ENCODE results near the gene CSNK2A3.

The CSNK2A3 gene

DNA sequence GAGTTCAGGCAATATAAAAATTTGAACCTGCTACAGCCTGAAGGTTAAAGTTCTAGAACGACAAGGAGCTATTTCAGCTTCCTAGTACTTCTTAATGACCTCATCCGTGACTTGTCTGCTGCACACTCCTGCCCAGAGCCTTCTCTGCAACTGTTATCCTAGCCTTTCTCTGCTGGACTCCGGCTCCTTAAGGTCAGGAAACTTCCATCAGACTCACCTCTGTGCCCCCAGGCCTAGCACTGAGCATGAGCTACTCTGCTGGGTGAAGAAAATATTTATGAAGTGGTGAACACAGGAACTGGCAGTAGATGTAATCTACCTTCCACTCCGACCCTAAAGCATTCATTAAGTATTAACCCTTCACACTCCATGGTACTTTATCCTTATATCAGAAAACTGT is 18.4 kb downstream of the CSNK2A3 start:
- DNase-seq: no peak

DNA sequence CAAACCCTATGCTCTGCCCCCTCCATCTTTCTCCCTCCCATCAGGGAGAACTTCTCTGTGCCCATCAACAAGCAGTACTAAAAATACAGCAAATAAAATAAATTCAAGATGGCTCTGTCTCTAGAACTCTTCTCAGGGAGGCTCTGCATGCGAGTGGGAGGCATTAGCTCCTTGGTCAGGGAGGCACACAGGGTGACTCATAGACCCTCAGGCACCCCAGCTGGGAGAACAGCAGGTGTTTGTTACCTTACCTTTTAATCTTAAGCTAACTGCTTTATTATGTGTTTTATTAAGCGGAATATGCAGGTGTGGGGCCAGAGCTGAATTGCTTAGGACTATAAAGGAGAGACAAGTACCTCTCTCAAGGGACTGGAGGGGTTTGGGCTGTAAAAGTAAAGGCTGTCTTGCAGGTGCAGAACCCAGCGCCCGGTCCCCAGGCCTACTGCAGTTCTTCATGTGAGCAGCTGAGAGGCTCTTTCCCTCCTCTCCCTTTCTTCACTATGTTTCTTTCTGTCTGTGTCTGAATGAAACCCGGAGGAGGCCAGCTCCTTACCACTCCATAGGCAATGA is 20.8 kb downstream of the CSNK2A3 start:
- DNase-seq: no peak

DNA sequence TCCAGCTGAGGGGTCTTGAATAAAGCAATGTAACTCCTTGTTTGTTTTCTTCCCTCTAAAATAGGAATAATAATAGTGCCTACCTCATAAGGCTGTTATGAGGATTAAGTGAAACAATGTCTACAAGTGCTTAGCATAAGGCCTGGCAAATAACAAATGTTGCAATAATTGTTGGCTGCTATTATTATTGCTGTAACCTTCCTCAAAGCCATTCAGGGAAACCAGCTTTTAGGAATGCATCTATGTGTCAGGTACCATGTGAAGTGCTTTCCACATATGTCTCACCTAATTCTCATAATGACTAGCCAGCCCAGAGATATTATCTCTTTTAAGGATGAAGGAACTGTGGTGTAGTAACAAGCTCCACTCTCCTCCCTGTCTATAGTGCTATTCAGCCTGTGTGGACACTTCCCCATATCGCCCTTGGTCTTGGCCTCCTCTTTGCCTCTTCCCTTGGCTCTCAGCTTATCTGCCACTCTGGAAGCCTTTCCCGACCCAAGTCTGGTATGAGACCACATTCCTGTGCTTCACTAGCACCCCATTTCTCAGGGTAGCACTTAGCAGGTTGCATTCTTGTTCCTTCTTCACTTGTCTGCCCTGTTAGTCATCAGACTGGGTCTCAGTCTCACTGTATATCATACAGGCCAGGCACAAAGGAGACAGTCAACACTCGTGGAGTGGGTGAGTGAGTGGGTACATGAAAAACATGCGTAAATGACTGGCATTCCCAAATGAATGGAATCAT is 23.8 kb downstream of the CSNK2A3 start:
- DNase-seq: no peak

DNA sequence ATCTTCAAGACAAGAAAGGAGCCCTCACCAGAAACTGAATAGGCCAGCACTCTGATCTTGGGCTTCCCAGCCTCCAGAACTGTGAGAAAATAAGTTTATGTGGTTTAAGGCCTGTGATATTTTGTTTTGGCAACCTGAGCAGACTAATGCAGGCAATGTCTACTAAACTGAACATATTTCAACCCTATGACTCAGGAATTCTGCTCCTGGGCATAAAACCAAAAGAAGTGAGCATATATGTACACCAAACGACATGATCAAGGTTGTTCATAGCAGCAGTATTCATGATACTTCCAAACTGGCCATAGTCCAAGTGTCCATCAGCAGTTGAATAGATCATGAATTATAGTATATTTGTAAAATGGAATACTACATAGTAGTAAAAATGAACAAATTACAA is 29.0 kb downstream of the CSNK2A3 start:
- DNase-seq: no peak

DNA sequence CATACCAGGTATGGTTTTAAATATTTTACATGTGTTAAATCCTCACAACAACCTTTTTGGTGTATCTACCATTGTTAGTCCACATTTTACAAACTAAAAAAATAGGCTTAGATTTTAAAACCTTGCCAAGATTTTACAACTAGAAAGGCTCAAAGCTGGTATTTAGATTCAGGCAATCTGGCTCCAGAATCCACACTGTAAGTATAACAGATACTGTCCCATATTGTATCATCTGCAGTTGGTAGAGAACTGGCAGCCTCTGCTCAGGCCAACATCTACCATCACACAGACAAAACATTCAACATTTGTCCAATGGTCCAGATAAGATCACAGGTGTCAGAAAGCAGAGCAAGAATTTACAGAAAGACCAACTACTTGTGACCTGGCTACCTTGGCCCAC is 30.9 kb downstream of the CSNK2A3 start:
- no peak for DNase-seq

DNA sequence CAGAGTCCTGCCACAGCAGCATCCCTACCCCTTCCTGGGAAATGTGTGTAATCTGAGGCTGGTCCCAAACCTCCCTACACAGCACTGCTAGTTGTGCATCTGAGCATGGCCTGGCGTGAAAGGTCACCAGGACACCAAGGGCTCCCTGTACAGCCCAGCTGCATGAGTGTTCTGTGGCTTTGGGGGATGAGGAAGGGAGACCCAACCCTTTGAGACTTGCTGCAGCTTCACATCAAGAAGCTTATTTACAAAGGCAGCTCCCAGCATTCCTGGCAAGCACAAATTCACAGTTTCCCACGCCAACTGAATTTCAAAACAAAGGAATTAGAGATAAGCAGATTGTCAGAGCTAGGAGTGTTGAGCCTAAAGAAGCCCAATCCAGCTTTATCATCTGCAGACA is 32.2 kb downstream of the CSNK2A3 start:
- DNase-seq: no peak

DNA sequence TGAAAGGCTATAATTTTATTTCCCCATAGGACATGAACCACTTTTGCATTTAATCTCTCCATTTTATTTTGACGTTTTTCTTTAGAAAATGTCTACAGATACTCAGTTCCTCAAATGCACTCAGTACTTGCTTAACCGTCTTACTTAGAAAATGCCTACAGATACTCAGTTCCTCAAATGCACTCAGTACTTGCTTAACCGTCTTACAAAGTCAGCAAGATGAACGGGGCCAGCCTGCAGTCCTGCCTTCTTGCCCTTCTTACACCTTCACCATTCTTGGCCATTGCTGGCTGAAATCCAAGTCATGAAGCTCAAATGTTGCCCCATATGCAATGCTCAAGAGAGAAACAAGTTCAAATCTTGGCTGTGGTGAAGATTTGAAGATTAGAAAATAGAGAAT is 34.1 kb downstream of the CSNK2A3 start:
- DNase-seq: no peak

DNA sequence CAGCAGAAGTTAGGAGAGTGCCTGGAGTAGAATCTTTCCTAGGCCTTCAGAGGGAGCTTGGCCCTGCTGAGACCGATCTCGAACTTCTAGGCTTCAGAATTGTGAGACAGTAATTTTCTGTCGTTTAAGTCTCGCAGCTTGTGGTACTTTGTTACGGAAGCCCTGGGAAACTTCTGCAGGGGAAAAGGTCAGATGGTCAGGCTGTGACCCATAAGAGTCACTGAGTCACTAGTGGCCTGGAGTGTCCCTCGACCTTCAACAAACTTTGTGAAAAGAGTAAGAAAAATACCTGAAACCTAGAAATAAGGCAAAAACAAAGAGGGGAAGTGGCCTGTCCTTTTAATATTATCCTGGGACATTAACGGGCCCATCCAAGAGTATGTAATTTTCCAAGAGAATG is 34.6 kb downstream of the CSNK2A3 start:
- no peak for DNase-seq

DNA sequence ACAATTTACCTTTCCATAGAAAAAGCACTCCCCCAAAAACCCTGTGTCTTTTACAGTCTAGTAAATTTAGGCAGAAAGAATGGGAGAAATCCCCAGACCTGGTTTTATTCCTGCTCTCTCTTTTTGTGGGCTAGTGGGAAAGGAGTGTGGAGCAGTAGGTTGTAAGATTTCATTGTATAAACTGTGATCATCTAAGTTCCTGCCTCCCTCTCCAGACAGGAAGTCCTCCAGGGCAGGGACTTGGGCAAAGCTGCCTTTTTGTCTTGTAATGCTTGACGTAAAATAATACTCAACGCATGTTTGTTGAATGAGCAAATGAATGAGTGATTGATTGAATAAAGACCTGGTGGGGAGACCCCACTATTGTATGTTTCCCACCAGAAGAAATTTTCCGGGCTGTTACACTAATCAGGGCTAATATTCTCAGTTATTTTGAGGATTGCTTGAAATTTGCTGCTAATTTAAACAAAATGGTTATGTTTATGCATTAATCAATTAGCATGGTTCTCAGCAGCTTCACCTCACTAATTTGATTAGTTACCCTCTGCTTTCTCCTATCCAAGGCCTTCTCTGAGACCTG is 36.3 kb downstream of the CSNK2A3 start:
- DNase-seq: no peak

DNA sequence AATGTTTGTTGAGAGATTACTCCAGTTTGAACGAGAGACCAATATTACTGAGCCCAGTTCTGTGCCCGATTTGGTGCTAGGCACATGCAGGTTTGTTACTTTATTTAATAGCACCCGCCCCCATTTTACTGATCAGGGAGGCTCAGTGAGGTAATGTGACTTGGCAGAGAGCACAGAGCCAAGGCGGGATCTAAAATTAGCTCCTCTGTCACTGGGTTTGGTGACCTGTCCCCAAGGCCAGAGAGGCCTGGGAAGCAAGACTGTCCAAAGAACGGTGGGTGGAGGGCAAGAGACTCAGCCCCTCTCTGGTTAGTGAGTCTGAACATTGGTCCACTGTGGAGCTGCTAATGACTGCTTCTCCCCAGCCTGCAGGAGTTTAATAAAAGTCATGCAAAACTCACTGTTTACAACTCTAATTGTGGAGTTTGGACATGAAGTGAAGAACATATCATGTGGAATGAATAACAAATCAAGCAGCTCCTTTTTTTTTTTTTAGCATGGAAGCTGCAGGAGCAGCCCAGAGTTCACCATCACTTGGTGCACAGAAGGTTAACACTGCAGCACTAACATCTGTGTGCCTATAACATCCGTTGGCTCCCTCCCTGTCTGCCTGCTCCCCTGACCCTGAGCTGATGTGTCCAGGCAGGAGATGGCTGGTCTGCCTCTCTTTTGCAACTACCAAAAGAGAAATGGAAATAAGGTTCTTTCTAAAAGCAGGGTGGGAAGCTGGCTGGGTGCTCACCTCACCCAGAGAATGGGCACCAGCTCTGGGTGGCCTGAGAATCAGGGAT is 39.0 kb downstream of the CSNK2A3 start:
- DNase-seq: no peak

DNA sequence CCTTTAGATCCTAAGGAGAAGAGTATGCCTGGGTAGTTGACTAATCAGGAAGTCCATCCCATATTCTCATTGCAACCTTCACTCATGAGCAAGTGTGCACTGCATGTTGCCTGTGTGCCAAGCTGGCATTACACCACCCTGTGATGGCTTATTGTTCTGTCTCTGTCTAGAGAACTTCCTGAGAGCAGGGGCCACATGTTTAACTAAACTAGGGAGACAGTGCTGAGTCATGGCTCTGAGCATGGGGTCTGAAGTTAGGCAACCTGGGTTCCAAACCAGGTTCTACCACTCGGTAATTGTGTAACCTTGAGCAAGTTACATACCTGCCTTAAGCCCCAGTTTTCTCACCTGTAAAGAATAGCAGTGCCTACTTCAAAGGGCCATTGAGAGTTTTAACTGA is 39.6 kb downstream of the CSNK2A3 start:
- no peak for DNase-seq

DNA sequence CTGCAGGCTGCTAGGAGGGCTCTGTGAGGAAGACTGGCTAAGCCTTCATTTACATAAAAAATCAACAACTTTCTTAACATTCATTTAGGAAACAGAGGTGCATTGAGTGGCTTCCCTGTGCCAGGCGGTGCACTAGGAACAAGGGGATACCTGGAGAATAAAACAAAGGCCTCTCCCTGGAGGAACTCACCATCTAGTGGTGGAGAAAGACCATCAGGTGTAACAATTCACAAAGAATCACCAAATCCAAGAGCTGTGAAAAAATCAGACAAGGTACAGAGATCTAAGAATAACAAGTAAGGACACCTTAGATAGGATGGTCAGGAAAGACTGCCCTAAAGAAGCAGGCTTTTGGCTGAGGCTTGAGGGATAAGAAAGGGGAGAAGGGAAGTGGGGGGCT is 40.3 kb downstream of the CSNK2A3 start:
- no peak for DNase-seq

DNA sequence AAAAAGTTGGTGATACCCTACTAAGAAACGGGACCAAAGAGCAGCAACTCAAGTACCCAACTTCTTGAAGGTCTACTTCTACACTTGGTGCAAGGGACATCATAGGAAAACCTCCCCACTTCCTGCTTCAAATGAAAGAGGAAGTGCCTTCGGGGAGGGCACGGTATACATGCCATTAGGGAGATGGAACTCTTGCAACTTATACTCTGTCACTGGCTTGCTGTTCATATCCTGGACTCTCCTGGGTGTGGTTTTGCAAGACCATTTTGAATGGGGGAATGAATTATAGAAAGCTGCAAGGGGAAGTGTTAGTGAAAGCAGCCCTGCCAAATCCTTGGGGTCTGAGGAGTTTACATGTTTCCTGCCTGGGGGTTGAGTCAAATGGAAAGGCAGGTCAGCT is 41.9 kb downstream of the CSNK2A3 start:
- no peak for DNase-seq

DNA sequence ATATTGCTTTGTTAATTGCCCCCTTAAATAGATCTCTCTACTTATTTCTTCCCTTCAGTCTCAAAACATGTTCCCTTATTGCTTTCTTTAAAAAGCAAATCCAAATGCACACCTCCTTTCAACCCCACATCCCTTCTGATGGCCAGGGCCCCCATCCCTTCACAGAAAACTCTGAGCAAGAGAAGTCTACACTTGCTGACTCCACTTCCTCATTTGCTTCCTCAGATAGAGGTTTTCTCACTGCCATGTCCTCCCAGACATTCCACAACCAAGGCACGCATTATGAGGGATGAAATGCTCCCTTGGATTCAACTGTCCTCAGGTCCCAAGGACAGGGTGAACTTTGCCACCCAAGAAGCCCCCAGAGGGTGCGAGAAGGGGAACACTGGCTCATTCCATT is 43.1 kb downstream of the CSNK2A3 start:
- no peak for DNase-seq

DNA sequence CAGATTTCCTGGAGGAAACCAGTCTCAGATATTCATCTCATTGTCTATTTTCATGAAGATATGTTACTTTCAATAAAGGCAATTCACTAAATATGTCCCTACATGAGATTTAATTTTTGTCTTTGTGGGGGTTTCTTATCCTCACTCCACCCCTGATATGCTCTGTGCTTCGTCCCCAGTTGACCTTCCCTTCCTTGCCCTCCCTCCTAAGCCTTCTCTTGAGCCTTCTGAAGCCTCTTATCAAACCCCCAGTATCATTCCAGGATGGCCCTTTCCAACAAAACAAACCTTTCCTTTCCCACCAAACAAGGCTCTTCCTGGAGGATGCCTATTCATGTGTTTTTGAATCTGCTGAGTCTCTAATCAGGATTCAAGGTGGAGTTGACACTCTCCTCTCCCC is 44.8 kb downstream of the CSNK2A3 start:
- no peak for DNase-seq

DNA sequence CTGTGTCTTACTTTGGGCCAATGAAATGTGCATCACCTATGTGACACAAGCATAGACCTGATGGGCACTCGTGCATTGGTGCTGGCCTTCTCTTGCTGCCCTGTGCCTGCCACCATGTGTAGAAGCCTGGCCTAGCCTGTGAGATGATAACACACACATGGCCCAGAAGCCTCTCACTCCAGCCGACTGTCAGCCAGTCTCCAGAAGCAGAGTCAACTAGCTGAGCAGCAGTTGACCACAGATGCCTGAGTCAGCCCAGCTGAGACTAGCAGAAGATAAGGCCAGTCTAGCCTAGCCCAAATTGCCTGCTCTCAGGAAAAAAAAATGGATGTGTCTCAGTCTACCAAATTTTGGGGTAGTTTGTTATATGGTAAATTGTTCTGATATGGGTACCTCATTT is 46.2 kb downstream of the CSNK2A3 start:
- DNase-seq: no peak

DNA sequence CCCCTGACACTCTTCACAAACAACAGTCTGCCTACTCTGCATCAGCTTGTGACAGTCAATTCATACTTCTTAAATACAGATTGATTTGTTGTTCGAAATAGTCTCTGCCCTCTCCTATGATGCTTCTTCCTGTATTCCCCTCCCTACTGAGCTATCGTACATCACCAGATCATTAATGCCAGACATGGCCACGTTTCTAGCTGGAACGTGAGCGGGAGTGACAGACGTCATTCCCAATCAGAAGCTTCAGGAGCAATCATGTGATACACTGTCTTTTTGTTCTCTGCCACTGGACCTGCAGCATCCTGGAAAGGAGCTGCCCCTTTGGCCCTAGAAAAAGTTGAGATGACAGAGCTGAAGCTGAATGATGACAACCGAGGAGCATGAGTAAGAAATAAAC is 48.5 kb downstream of the CSNK2A3 start:
- DNase-seq: no peak

DNA sequence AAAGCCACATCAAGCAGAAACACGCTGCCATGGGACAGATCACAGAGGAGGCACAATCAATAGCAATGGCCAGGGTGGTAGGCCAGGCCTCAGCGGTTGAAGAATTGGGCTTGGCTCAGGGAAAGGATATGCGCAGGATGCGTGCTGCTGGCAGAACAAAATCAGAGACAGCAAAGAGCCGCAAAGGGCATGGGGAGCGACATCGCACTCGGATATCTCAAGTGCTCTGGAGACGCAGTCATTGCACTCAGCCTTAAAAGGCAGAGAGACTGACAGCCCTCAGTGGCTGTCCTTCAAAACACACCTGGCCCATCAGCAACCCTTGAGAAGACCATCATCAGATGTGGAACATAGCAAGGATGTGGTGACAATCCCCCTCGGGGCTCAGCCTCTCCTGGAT is 50.5 kb downstream of the CSNK2A3 start:
- DNase-seq: no peak
